ENCODE data around the gene HLX.

Gene HLX

GRCh38 chr1:220915954-220916353, 36.7 kb downstream of the HLX start:
- no peaks in the 10 kb centered on the region for H3K36me3 ChIP-seq
- H3K27me3 ChIP-seq = peaks cover 17% of the 10 kb centered on the region
- peaks cover 9 to 19% of the 10 kb centered on the region in 2 experiments for H3K4me1 ChIP-seq (ENCODE audit: control insufficient read depth in 1 of 2, insufficient read depth in 1 of 2, low read depth in 1 of 2, low read length in 1 of 2)
- H3K9me3 ChIP-seq = no peaks in the 10 kb centered on the region
- no peak overlapping the region for H3K4me3 ChIP-seq (ENCODE audit: low read depth in 1 of 2, low read length in 1 of 2)
- no peak for TF ChIP-seq CTCF (IDR thresholded peaks at IDR 0.05)
- H3K27ac ChIP-seq = no peak overlapping the region

GRCh38 chr1:220917101-220917500, 37.9 kb downstream of the HLX start:
- no peaks in the 10 kb centered on the region for H3K9me3 ChIP-seq
- H3K27ac ChIP-seq = no peak overlapping the region
- no peak for TF ChIP-seq CTCF (IDR thresholded peaks at IDR 0.05)
- H3K36me3 ChIP-seq = no peaks in the 10 kb centered on the region
- peaks cover 9 to 19% of the 10 kb centered on the region in 2 experiments for H3K4me1 ChIP-seq (ENCODE audit: control insufficient read depth in 1 of 2, insufficient read depth in 1 of 2, low read depth in 1 of 2, low read length in 1 of 2)
- peaks cover 17% of the 10 kb centered on the region for H3K27me3 ChIP-seq
- no peak overlapping the region for H3K4me3 ChIP-seq (ENCODE audit: low read depth in 1 of 2, low read length in 1 of 2)

- H3K4me3 ChIP-seq (ENCODE audit: low read depth in 1 of 2, low read length in 1 of 2) = no peak overlapping the region
- H3K27me3 ChIP-seq = peaks cover 17% of the 10 kb centered on the region
- no peaks in the 10 kb centered on the region for H3K9me3 ChIP-seq
- H3K36me3 ChIP-seq = no peaks in the 10 kb centered on the region
- TF ChIP-seq CTCF (IDR thresholded peaks at IDR 0.05) = no peak
- no peak overlapping the region for H3K27ac ChIP-seq
- peaks cover 9 to 19% of the 10 kb centered on the region in 2 experiments for H3K4me1 ChIP-seq (ENCODE audit: control insufficient read depth in 1 of 2, insufficient read depth in 1 of 2, low read depth in 1 of 2, low read length in 1 of 2)
These were observed 38.4 kb downstream of the HLX start for GRCh38 chr1:220917535-220918209.

- no peak for TF ChIP-seq CTCF (IDR thresholded peaks at IDR 0.05)
- H3K4me1 ChIP-seq (ENCODE audit: control insufficient read depth in 1 of 2, insufficient read depth in 1 of 2, low read depth in 1 of 2, low read length in 1 of 2) = peaks cover 9 to 19% of the 10 kb centered on the region in 2 experiments
These were observed 39.2 kb downstream of the HLX start for GRCh38 chr1:220918285-220918951.

GRCh38 chr1:220920967-220921366, 41.7 kb downstream of the HLX start:
- Histone ChIP-seq H3K9me3 (no peaks in the 10 kb centered on the region), H3K27ac (no peak overlapping the region), H3K4me3 (ENCODE audit: low read depth in 1 of 2, low read length in 1 of 2) (no peak overlapping the region), H3K27me3 (no peaks in the 10 kb centered on the region), H3K36me3 (no peaks in the 10 kb centered on the region), H3K4me1 (ENCODE audit: control insufficient read depth in 1 of 2, insufficient read depth in 1 of 2, low read depth in 1 of 2, low read length in 1 of 2) (peaks cover 4 to 7% of the 10 kb centered on the region in 2 experiments)
- no peak for TF ChIP-seq CTCF (IDR thresholded peaks at IDR 0.05)

More at GRCh38 chr1:220918285-220918951, 39.2 kb downstream of the HLX start:
- Histone ChIP-seq H3K27me3 (peaks cover 15% of the 10 kb centered on the region), H3K27ac (no peak overlapping the region), H3K4me3 (ENCODE audit: low read depth in 1 of 2, low read length in 1 of 2) (no peak overlapping the region), H3K9me3 (no peaks in the 10 kb centered on the region), H3K36me3 (no peaks in the 10 kb centered on the region)
